HEK293 (cell line): ENCODE results near the gene NSG1.

Experiments
- YY1 ChIP-seq: fragments of 450-650 bp; formaldehyde crosslinking; IDR thresholded peaks from 2 replicates; pipeline ENCODE4 v1.5.1; 2018; ENCODE audit warnings: missing biosample characterization, missing genetic modification characterization
- ZEB2 ChIP-seq: fragments of 450-650 bp; formaldehyde crosslinking; IDR thresholded peaks from 2 replicates; pipeline ENCODE4 v1.5.1; 2016; ENCODE audit warnings: missing biosample characterization, missing genetic modification characterization
- ZNF214 ChIP-seq: fragments of 450-650 bp; formaldehyde crosslinking; IDR thresholded peaks from 2 replicates; pipeline ENCODE4 v1.5.1; 2017; ENCODE audit warnings: missing biosample characterization, mild to moderate bottlenecking, missing genetic modification characterization, borderline replicate concordance
- ZNF558 ChIP-seq: fragments of 450-650 bp; formaldehyde crosslinking; IDR thresholded peaks from 2 replicates; pipeline ENCODE4 v1.5.1; 2016; ENCODE audit warnings: missing biosample characterization, missing genetic modification characterization

GRCh38 chr4:4432341-4433125, 45.6 kb downstream of the NSG1 start:
- TF ChIP-seq ZEB2 (tag by site-specific recombination) = no peak
- TF ChIP-seq YY1 (tag by site-specific recombination) = no peak
- TF ChIP-seq ZNF558 (tag by site-specific recombination) = no peak
- TF ChIP-seq ZNF214 (tag by site-specific recombination) = no peak
